Activated naive CD4-positive, alpha-beta T cell treated with anti-CD3 and anti-CD28 coated beads, Interleukin-2, amount 10 ng/mL, durations not matched to agents 7 days and 5 days (primary cell): ENCODE results near the gene TTLL5.
A peak's percentile ranks its signal among the peaks of the same experiment; 100 is the strongest.

Experiments used
- CTCF ChIA-PET: fragments of 350-600 bp; sonication (Branson Sonifier 250); formaldehyde crosslinking; loops from one replicate; lab custom pipeline; 2021; ENCODE audit warnings: antibody characterized with exemption; lab: Charles Lee
- DNase-seq: peaks from one replicate; pipeline ENCODE4 v3.0.0-alpha.2; 2020
- H3K27ac Mint-ChIP-seq: one replicate; pipeline ENCODE4 v1.8.0; 2021; ENCODE audit warnings: mild to moderate bottlenecking, moderate library complexity, mixed read lengths
- H3K27me3 Mint-ChIP-seq: one replicate; pipeline ENCODE4 v1.8.0; 2021; ENCODE audit warnings: mild to moderate bottlenecking, mixed read lengths
- H3K36me3 Mint-ChIP-seq: one replicate; pipeline ENCODE4 v1.8.0; 2021; ENCODE audit warnings: mixed read lengths
- H3K4me1 Mint-ChIP-seq: one replicate; pipeline ENCODE4 v1.8.0; 2021; ENCODE audit warnings: mixed read lengths
- H3K4me3 Mint-ChIP-seq: one replicate; pipeline ENCODE4 v1.8.0; 2021; ENCODE audit warnings: mild to moderate bottlenecking, moderate library complexity, mixed read lengths
- H3K9me3 Mint-ChIP-seq: one replicate; pipeline ENCODE4 v1.8.0; 2021; ENCODE audit warnings: mixed read lengths

Gene TTLL5

DNA sequence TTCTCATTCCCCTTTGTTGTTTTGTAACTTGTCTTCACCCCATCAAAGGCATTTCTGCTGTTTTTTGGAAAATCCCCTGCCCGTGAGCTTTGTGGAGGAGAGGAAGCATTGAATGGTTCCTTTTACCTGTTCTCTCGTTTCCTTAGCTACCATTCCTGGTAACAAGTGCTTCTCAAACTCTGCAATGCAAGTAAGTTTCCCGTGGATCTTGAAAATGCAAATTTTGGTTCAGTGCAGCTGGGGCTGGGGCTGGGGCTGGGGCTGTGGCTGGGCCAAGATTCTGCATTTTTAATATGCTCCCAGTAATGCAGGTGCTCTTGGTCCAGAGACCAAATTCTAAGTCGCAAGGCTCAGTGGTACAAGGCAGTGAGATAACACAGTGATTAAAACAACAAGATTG, 151.6 kb downstream of the TTLL5 start:
- no peak overlapping the region for H3K27ac Mint-ChIP-seq
- CTCF ChIA-PET = interaction anchor here (0.6 kb wide), 1 partner anchor 76 kb away, joined by 4 read pairs; no protein-coding TSS in a partner anchor
- no peaks in the 10 kb centered on the region for H3K27me3 Mint-ChIP-seq
- H3K4me1 Mint-ChIP-seq = no peaks in the 10 kb centered on the region
- H3K36me3 Mint-ChIP-seq = peaks cover 2% of the 10 kb centered on the region
- H3K4me3 Mint-ChIP-seq = no peak overlapping the region
- no peaks in the 10 kb centered on the region for H3K9me3 Mint-ChIP-seq
- no peak for DNase-seq

GRCh38 chr14:75820761-75821160, 159.7 kb downstream of the TTLL5 start:
- no peaks in the 10 kb centered on the region for H3K27me3 Mint-ChIP-seq
- no peak for DNase-seq
- H3K9me3 Mint-ChIP-seq = no peaks in the 10 kb centered on the region
- CTCF ChIA-PET = no interaction called here
- no peak overlapping the region for H3K27ac Mint-ChIP-seq
- peaks cover 7% of the 10 kb centered on the region for H3K4me1 Mint-ChIP-seq
- peaks cover 14% of the 10 kb centered on the region for H3K36me3 Mint-ChIP-seq
- H3K4me3 Mint-ChIP-seq = no peak overlapping the region

GRCh38 chr14:75821831-75822521, 160.9 kb downstream of the TTLL5 start:
- no peak for DNase-seq
- Mint-ChIP-seq H3K27me3 (no peaks in the 10 kb centered on the region), H3K36me3 (peaks cover 14% of the 10 kb centered on the region), H3K27ac (no peak overlapping the region), H3K4me1 (peaks cover 7% of the 10 kb centered on the region), H3K4me3 (no peak overlapping the region), H3K9me3 (no peaks in the 10 kb centered on the region)
- CTCF ChIA-PET = no interaction called here

DNA sequence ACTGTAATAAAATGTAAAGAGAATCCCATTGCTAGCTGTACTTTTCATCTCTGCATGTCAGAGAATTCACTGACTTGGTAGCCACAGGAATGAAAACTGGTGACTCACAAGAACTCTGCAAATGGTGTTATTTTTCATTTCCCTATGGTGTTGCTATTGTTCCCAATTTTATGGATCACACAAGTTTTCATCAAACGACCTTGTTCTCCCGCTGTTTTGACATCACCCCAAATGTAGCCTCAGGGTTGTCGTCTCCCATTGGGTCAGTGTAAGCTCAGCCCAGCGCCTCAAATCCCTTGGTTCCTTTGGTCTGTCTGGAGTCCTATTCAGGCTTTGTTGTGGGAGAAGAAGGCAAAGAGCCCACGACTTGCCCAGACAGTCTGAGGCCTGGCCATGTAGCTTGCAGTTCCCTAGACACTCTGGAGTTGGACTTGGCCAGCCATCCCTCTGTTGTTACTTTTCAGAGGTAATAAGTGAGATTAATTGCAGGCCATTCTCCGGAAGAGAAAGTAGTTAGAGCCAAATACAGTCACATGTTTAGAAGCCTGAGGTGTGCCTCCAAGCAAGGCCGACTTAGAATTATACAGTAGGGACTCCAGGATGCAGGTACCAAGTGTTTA, 161.6 kb downstream of the TTLL5 start:
- DNase-seq = no peak
- Mint-ChIP-seq H3K27me3 (no peaks in the 10 kb centered on the region), H3K9me3 (no peaks in the 10 kb centered on the region), H3K4me3 (no peak overlapping the region), H3K4me1 (peaks cover 7% of the 10 kb centered on the region), H3K27ac (no peak overlapping the region), H3K36me3 (peaks cover 14% of the 10 kb centered on the region)
- CTCF ChIA-PET = no interaction called here

DNA sequence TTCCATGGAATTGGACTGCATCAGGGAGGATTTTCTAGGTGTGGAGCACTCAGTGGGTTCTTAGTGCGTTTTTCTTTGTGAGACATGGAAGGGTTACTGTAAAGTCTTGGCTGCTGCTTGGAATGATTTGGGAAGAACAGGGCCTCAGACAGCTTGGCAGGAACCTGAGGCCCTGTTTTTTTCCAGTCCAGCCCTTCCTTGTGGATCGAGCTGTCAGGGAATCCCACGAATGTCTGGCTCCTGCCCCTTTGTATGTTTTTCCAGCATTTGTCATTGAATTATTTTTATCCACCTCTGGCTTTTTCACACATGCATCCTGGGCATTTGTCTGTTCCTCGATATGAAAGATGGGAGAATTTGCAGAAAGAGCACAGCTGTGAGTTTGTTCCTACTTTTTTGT, 162.3 kb downstream of the TTLL5 start:
- Mint-ChIP-seq H3K36me3 (peaks cover 14% of the 10 kb centered on the region), H3K9me3 (no peaks in the 10 kb centered on the region), H3K4me3 (no peak overlapping the region), H3K27me3 (no peaks in the 10 kb centered on the region), H3K4me1 (peaks cover 7% of the 10 kb centered on the region), H3K27ac (no peak overlapping the region)
- no peak for DNase-seq
- CTCF ChIA-PET = no interaction called here

DNA sequence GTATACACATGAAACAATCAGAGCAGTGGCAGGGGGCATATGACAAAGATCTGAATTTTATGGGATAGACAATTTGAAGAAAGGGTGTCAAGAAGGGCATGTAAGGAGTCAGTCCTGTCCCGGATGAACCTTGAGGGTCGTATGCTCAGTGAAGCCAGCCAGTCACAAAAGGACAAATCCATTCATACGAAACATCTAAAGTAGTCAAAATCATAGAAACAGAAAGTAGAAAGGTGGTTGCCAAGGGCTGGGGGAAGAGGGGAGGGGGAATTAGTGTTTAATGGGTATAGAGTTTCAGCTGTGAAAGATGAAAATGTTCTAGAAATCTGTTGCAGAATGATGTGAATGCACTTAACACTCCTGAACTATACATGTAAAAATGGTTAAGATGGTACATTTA, 163.3 kb downstream of the TTLL5 start:
- no peaks in the 10 kb centered on the region for H3K27me3 Mint-ChIP-seq
- H3K9me3 Mint-ChIP-seq = no peaks in the 10 kb centered on the region
- H3K4me1 Mint-ChIP-seq = peaks cover 7% of the 10 kb centered on the region
- H3K36me3 Mint-ChIP-seq = peaks cover 14% of the 10 kb centered on the region
- no peak for DNase-seq
- H3K4me3 Mint-ChIP-seq = no peak overlapping the region
- CTCF ChIA-PET = interaction anchor here (0.6 kb wide), 1 partner anchor 619 kb away, joined by 3 read pairs; no protein-coding TSS in a partner anchor
- no peak overlapping the region for H3K27ac Mint-ChIP-seq

GRCh38 chr14:75825147-75825592, 164.1 kb downstream of the TTLL5 start:
- Mint-ChIP-seq H3K27me3 (no peaks in the 10 kb centered on the region), H3K4me1 (peaks cover 7% of the 10 kb centered on the region), H3K9me3 (no peaks in the 10 kb centered on the region), H3K27ac (no peak overlapping the region), H3K36me3 (peaks cover 17% of the 10 kb centered on the region), H3K4me3 (no peak overlapping the region)
- CTCF ChIA-PET = interaction anchor here (0.6 to 1.2 kb wide), 2 partner anchors 82 to 618 kb away, joined by 3 read pairs; no protein-coding TSS in a partner anchor
- no peak for DNase-seq

DNA sequence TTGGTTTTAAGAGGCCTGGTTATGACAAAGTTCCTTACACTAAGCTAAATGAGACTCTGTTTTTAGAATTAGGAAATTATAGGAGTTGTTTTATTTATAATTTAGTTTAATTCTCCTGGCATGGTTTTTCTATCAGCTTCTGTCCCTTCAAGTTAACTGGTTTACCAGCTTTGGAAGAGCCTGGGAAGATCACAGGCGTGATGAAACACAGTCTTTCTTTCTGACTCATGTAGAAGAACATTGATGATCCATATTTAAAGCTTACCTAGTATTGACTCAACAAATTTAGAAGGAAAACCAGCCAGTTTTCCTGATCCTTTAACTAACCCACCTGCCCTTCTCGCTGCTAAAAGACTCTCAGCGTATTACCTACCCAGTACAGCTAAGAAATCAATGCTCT, 165.6 kb downstream of the TTLL5 start:
- peaks cover 17% of the 10 kb centered on the region for H3K4me1 Mint-ChIP-seq
- H3K9me3 Mint-ChIP-seq = no peaks in the 10 kb centered on the region
- CTCF ChIA-PET = interaction anchor here (0.7 kb wide), 1 partner anchor 391 kb away, joined by 3 read pairs; no protein-coding TSS in a partner anchor
- no peaks in the 10 kb centered on the region for H3K27me3 Mint-ChIP-seq
- no peak overlapping the region for H3K27ac Mint-ChIP-seq
- H3K4me3 Mint-ChIP-seq = no peak overlapping the region
- no peak for DNase-seq
- H3K36me3 Mint-ChIP-seq = peaks cover 13% of the 10 kb centered on the region

DNA sequence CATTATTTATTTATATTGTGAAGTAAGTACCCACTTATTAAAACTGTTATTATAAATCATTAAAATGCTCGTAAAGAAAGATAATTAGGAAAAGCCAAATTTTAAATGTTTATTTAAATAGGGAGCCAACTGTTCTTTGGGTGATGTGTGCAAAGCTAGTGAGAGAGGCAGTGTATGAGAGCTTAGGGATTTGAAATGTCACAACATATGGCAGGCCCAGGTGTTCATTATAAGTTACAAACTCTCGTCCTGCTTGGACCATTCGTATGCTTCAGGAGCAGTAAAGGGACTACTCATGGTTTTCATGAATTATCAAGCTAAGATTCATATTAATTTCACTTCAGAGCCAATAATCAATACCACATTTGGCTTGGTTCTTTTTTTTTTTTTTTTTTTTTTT, 166.3 kb downstream of the TTLL5 start:
- H3K4me3 Mint-ChIP-seq = no peak overlapping the region
- CTCF ChIA-PET = no interaction called here
- DNase-seq = no peak
- no peaks in the 10 kb centered on the region for H3K9me3 Mint-ChIP-seq
- peaks cover 24% of the 10 kb centered on the region for H3K4me1 Mint-ChIP-seq
- peaks cover 12% of the 10 kb centered on the region for H3K36me3 Mint-ChIP-seq
- H3K27ac Mint-ChIP-seq = no peak overlapping the region
- no peaks in the 10 kb centered on the region for H3K27me3 Mint-ChIP-seq

DNA sequence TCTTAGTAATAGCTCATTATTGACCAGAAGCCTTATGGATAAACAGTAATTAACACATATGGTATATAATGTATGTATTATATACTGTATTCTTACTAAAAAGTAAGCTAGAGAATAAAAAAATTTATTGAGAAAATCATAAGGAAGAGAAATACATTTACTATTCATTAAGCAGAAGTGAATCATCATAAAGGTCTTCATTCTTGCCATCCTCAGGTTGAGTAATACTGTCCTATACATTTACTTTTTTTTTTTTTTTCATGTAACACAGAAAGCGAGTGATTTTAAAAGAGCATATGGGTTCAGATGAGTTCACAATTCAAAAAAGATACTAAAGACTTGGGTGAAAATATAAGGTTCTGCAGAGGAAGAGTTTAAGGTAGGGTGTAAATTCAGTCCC, 168.3 kb downstream of the TTLL5 start:
- no peak overlapping the region for H3K4me3 Mint-ChIP-seq
- peaks cover 14% of the 10 kb centered on the region for H3K36me3 Mint-ChIP-seq
- CTCF ChIA-PET = interaction anchor here (0.6 kb wide), 1 partner anchor 37 kb away, joined by 4 read pairs; no protein-coding TSS in a partner anchor
- H3K4me1 Mint-ChIP-seq = peaks cover 27% of the 10 kb centered on the region
- H3K9me3 Mint-ChIP-seq = no peaks in the 10 kb centered on the region
- no peak overlapping the region for H3K27ac Mint-ChIP-seq
- no peaks in the 10 kb centered on the region for H3K27me3 Mint-ChIP-seq
- no peak for DNase-seq

GRCh38 chr14:75831455-75831854, 170.4 kb downstream of the TTLL5 start:
- H3K36me3 Mint-ChIP-seq = peaks cover 17% of the 10 kb centered on the region
- H3K27me3 Mint-ChIP-seq = no peaks in the 10 kb centered on the region
- H3K4me1 Mint-ChIP-seq = peaks cover 25% of the 10 kb centered on the region
- no peaks in the 10 kb centered on the region for H3K9me3 Mint-ChIP-seq
- DNase-seq = peak; percentile 76
- H3K4me3 Mint-ChIP-seq = peak overlapping the region; percentile 14
- H3K27ac Mint-ChIP-seq = peak overlapping the region; percentile 84
- CTCF ChIA-PET = interaction anchor here (1.1 to 1.3 kb wide), 2 partner anchors 23 to 122 kb away, joined by 3 read pairs; no protein-coding TSS in a partner anchor

GRCh38 chr14:75831952-75832351, 170.9 kb downstream of the TTLL5 start:
- CTCF ChIA-PET = interaction anchor here (1.1 to 1.3 kb wide), 2 partner anchors 24 to 123 kb away, joined by 3 read pairs; no protein-coding TSS in a partner anchor
- Mint-ChIP-seq H3K36me3 (peaks cover 17% of the 10 kb centered on the region), H3K4me1 (peaks cover 25% of the 10 kb centered on the region), H3K27me3 (no peaks in the 10 kb centered on the region), H3K4me3 (no peak overlapping the region), H3K9me3 (no peaks in the 10 kb centered on the region), H3K27ac (peak overlapping the region; percentile 84)
- no peak for DNase-seq

DNA sequence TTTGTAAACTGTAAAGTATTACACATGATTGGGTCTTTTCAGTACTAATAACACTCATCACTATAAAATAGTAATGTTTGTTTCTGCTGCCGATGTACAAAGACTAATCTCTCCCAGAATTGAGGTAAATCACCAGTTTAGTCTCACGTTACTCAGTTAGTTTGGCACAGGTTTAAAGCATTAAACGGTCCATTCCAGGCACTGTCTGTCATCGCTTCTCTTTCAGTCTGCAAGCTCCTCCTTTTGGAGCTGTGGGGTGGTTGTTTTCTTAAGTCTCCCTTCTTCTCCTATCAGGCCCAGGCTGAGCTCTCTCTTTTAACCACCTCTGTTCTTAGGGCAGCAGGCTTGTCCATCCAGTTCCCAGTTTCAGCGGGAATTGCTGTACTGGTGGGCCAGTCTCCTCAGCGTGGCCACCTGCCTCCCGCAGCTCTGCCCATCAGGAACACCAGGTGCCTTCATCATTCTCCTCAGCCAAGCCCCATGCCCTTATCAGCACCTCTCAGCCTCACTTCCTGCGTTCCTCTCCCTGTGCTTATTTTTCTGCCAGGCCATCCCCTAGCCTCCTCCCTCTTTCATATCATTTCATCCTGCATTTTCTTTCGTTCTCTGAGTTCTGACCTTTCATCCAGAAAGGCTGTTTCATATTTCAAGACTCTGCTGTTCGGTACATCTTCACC, 171.7 kb downstream of the TTLL5 start:
- H3K4me3 Mint-ChIP-seq = no peak overlapping the region
- no peaks in the 10 kb centered on the region for H3K27me3 Mint-ChIP-seq
- peak overlapping the region; percentile 39 for H3K27ac Mint-ChIP-seq
- CTCF ChIA-PET = no interaction called here
- peaks cover 19% of the 10 kb centered on the region for H3K36me3 Mint-ChIP-seq
- peaks cover 25% of the 10 kb centered on the region for H3K4me1 Mint-ChIP-seq
- no peak for DNase-seq
- no peaks in the 10 kb centered on the region for H3K9me3 Mint-ChIP-seq

- H3K4me1 Mint-ChIP-seq = peaks cover 25% of the 10 kb centered on the region
- DNase-seq = no peak
- peaks cover under 1% of the 10 kb centered on the region for H3K9me3 Mint-ChIP-seq
- H3K27me3 Mint-ChIP-seq = no peaks in the 10 kb centered on the region
- CTCF ChIA-PET = no interaction called here
- H3K4me3 Mint-ChIP-seq = no peak overlapping the region
- peaks cover 25% of the 10 kb centered on the region for H3K36me3 Mint-ChIP-seq
- H3K27ac Mint-ChIP-seq = no peak overlapping the region
These were observed 172.4 kb downstream of the TTLL5 start for GRCh38 chr14:75833326-75834020.
